Fibroblast of villous mesenchyme (primary cell): ENCODE results near the gene HSD11B2. TPM values are rescaled to one million over a fixed set of nuclear protein-coding genes. Genes with fewer than 3 reads are reported as not detected.

Experiments
- DNase-seq: peaks from one replicate; pipeline ENCODE4 v3.0.0-alpha.2; 2010; ENCODE audit warnings: low read depth
- H3K4me3 ChIP-seq: 2 replicates; pipeline ENCODE4 v1.5.1; 2011; ENCODE audit warnings: low read depth, mild to moderate bottlenecking, low read length
- total RNA-seq: library from RNA; depleted of rRNA; stranded (reverse); fragments of >200 nt; gene quantifications from 2 replicates; pipeline ENCODE4 v1.2.3, GENCODE V29; 2012
- TF ChIP-seq, protein P1 (sequence below): IDR thresholded peaks from 2 replicates; pipeline ENCODE4 v1.5.1; 2012; ENCODE audit warnings: low read depth, mild to moderate bottlenecking, low read length; ENCODE audit not compliant: insufficient read depth

The HSD11B2 gene
- total RNA-seq, 1 donor = not detected

DNA sequence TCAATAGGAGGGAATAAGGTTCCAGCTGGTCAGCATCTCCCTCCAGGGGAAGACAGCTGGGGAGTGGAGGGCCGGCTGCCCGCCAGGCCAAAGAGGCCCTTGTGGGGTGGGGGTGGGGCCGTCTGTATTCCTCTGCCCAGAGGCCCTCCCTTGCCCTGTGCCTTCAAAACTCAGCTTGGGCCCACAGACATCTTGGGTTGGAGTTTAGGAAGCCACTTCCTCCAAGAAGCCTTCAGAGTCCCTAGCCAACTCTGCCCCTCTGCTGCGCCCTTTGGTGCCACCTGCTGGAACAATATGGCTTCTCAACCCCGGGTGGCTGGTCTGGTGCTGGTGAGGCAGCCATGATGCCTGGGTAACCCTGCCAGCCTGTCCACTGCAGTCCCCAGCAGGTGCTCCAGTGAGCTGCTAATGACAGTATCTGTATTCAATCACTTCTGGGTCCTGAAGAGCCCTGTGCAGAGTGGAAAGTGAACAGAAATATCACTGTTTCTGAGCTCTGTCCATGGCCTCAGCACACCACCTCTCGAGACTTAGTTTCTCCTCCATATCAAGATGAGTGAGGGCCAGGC, 16.7 kb downstream of the HSD11B2 start:
- DNase-seq = peak; percentile 87
- no peak overlapping the region for H3K4me3 ChIP-seq
- TF ChIP-seq, protein P1, sequence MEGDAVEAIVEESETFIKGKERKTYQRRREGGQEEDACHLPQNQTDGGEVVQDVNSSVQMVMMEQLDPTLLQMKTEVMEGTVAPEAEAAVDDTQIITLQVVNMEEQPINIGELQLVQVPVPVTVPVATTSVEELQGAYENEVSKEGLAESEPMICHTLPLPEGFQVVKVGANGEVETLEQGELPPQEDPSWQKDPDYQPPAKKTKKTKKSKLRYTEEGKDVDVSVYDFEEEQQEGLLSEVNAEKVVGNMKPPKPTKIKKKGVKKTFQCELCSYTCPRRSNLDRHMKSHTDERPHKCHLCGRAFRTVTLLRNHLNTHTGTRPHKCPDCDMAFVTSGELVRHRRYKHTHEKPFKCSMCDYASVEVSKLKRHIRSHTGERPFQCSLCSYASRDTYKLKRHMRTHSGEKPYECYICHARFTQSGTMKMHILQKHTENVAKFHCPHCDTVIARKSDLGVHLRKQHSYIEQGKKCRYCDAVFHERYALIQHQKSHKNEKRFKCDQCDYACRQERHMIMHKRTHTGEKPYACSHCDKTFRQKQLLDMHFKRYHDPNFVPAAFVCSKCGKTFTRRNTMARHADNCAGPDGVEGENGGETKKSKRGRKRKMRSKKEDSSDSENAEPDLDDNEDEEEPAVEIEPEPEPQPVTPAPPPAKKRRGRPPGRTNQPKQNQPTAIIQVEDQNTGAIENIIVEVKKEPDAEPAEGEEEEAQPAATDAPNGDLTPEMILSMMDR = peak; percentile 67

DNA sequence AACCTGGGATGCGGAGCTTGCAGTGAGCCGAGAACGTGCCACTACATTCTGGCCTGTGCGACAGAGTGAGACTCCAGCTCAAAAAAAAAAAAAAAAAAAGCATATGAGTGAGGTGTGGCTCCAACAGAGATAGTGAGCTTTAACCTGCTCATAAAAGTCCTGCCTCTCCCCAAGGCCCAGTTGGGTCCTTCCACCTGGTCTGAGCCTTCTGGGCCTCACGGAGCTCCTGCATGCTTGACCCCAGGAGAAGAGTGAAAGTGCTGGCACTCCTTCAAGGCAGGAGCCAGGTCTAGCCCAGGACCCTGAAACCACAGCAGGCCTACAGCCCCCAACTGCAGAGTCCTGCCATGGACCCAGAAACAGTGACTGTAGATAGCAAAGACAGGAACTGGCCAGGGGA, 17.7 kb downstream of the HSD11B2 start:
- no peak for DNase-seq
- TF ChIP-seq, protein P1 = no peak
- H3K4me3 ChIP-seq = no peak overlapping the region

DNA sequence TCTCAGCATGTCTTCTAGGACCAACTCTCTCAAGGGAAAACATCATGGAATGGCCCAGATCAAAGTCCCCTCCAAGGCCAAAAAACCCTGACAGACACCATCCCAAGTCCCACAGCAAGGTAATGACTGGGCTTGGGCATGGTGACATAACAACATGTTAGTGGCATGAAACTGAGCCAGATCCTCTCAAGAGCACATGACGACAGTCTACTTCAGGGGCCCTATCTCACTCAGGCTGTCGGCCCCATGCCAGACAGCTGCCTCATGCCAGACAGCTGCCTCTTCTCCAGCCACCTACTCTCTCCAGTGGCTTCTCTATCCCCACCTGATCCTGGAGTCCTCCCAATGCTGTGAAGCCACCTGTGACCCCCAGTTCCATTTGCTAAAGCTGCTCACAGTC, 18.4 kb downstream of the HSD11B2 start:
- no peak overlapping the region for H3K4me3 ChIP-seq
- TF ChIP-seq, protein P1 = no peak
- no peak for DNase-seq

DNA sequence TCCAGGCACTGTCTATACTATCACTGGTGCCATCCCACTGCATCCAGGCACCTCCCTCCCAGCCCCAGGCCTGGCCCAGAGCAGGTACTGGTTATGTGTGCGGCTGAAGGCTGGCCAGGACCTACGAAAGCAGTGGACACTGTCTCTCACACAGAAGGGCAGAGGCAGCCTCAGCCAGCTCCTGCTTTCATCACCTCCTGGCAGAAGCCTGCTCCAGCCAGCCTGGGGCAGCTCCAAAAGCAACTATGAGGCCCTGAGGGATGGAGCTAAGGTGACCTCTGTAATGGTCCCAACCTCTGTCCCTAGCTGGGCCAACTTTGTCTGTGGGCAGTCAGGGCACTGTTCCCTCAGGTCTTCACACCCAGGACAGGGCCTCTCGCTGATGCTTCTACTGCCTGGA, 18.8 kb downstream of the HSD11B2 start:
- H3K4me3 ChIP-seq = no peak overlapping the region
- no peak for DNase-seq
- TF ChIP-seq, protein P1 = no peak

DNA sequence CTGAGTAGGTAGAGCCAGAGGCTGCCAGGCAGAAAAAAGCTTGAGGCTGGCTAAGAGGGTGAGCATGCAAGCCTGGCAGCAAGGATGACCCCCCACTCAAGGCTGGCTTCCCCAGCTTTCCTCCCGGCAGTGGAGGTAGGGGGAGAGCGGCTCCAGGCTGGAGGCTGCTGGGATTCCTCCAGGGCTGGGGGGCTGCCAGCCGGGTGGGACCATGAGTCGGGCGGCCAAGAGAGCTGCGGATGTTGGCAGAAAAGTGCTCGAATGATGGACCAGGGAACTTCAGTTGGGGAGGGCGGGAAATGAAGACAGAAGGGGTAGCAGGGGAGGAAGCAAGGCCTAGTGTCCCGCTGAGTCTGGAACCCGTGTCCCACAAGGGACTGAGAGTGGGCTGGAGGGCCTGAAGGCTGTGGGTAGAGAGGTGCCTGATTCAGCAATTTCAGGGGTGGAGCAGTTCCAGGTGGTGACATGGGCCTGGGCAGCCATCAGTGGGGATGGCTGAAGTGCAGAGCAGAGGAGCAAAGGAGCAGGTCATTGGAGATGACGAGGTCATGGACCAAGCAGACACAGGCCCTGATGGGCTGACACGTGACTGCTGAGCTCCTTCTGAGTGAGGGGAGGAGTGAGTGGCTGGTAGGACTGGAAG, 20.3 kb downstream of the HSD11B2 start:
- DNase-seq = no peak
- no peak overlapping the region for H3K4me3 ChIP-seq
- TF ChIP-seq, protein P1 = no peak

DNA sequence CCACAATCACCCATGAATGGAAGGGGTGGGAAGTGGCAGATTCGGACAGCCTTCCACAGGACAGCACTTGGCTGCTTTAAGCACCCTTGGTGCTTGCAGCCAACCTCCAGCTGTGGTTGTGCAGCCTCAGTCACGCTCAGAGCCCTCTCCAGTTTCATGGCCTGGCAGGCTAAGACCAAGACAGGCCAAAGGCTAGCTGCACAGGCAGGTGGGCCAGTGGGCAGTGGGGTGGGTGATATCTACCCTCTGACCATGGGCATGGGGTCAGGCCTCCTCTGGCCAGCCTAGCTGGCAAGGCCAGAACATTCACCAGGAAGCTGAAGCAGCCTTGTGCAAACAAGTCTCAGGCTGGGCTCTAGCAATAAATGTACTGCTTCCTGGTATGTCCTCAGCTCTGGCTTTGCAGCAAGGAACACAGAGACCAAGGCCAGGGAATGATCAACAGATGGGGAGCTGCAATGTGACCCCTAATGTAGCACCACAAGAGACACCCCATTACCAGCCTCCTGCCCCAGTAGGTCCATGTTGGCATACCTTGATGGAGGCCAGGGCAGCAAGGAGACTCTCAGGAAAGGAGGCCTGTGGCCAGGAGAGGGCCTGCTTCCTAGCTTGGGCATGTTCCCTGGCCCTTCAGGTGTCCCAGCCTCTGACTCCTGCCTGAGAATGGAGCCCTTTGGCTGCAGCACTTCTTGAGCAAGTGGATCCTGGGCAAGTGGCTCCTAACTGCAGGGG, 20.9 kb downstream of the HSD11B2 start:
- H3K4me3 ChIP-seq = no peak overlapping the region
- TF ChIP-seq, protein P1 = no peak
- DNase-seq = no peak
